Measurements from ENCODE around the gene COG6.

- TF ChIP-seq, protein P1, sequence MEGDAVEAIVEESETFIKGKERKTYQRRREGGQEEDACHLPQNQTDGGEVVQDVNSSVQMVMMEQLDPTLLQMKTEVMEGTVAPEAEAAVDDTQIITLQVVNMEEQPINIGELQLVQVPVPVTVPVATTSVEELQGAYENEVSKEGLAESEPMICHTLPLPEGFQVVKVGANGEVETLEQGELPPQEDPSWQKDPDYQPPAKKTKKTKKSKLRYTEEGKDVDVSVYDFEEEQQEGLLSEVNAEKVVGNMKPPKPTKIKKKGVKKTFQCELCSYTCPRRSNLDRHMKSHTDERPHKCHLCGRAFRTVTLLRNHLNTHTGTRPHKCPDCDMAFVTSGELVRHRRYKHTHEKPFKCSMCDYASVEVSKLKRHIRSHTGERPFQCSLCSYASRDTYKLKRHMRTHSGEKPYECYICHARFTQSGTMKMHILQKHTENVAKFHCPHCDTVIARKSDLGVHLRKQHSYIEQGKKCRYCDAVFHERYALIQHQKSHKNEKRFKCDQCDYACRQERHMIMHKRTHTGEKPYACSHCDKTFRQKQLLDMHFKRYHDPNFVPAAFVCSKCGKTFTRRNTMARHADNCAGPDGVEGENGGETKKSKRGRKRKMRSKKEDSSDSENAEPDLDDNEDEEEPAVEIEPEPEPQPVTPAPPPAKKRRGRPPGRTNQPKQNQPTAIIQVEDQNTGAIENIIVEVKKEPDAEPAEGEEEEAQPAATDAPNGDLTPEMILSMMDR (conservative IDR thresholded peaks at IDR 0.05; ENCODE audit: low read length), result peak; percentile 58
- TF ChIP-seq EZH2phosphoT487 (IDR thresholded peaks at IDR 0.05; ENCODE audit: borderline replicate concordance), result no peak
Observed at GRCh38 chr13:39676315-39676876, 20.9 kb downstream of the COG6 start.

Data from Loucy (cell line).